NCI-H524 treated with DMSO at 0.1 percent for 48 hours (cell line): Measurements from ENCODE around the gene MAP2.

Source experiments
- DNase-seq: peaks from one replicate; lab custom pipeline; 2025; lab: John Stamatoyannopoulos, UW

The MAP2 gene

DNA sequence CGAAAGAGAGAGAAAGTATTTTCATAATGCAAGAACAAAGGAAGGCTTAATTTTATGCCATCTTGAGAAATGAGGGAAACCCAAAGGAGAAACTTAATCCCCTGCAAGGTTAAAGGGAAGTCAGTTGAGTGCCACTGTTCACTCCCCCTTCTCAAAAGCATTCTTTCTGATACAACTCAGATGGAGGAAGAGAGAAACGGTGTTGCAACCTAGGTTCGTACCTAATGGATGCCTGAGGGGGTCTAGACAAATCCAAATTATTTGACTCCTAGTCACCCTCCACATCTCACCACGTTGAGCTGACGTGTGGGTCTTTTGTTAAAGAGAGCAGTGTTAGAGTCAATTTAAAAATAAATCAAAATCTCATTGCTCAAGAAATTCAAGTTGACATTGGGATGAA, 295.2 kb downstream of the MAP2 start:
- DNase-seq: no peak

DNA sequence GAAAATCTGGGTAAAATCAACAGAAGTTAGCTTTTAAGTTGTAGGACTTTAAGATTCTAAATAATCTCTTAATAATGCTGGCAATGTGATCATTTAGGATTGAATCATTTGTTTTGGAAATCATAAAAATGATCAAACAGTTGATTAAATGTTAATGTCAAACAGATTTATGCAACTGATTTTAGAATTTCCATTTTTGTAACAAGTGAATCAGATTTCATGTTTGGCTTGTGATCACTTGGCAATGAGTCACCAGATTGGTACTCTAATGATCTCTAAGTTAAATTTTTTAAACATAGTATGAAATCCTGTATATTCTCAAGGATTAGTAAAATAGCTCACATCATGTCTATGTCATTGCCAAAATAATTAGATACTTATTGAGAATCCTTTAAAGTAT, 297.6 kb downstream of the MAP2 start:
- no peak for DNase-seq

DNA sequence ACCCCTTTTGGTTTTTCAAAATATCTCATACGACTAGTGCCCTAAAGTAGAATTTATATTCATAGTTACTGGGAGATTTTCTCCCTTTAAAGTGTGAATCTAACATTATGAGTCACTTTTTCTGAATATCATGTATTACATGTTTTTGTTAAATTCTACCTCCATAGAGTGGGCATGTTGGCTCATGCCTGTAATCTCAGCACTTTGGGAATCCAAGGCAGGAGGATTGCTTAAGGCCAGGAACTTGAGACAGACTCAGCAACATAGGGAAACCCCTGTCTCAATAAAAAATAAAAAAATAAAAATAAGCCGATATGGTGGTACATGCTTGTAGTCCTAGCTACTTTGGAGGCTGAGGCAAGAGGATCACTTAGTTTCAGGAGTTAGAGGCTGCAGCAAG, 302.5 kb downstream of the MAP2 start:
- no peak for DNase-seq

DNA sequence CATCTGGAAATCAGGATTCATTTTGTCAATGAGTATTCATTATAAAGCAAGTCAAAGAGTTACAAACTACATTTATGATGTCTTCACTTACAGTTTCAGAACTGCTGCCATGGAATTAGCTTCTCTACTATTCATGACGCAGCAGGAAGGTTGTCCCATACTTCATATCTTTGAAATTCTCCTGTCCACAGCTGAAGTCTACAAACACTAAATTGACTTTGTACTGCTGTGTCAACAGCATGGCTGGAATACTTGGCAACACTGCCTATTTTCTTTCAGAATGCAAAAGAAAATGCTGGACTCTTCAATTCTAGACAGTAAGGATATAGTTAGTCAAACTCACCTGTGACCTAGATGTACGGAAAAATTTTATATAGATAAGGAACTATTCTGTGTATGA, 303.2 kb downstream of the MAP2 start:
- no peak for DNase-seq

DNA sequence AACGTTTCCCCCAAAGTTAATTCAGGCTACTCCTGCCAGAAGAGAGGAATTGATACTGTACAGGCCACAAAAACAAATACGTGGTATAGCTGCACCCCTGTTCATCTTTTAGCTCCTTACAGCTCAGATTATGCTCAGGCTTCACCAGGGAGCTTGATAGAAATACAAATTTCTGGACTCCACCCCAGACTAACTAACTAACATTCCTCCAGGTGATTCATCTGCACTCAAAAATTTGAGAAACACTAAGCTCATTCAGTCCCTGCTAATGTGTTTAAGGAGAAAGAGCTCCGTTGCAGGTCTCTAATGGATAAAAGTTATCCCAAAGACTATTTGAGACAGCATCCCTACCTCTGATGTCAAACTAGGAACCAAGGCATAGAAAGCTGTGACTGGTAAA, 311.0 kb downstream of the MAP2 start:
- no peak for DNase-seq

DNA sequence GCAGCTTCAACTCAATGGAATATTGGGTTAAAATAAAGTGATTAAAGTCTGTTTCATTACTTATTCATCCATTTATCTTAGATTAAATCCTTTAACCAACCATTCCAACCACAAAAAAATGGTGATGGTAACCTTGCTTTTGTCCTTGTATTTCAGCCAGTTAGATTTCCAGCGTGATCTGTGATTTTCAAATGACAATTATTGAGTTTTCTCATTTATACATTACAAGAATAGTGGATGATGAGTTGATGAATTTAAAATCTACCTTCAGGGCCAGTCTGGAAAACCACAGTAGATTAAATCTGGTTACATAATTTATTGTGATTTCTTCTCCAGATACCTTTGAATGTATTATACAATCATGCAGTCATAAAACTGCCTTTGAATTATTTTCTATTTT, 318.1 kb downstream of the MAP2 start:
- DNase-seq: no peak

DNA sequence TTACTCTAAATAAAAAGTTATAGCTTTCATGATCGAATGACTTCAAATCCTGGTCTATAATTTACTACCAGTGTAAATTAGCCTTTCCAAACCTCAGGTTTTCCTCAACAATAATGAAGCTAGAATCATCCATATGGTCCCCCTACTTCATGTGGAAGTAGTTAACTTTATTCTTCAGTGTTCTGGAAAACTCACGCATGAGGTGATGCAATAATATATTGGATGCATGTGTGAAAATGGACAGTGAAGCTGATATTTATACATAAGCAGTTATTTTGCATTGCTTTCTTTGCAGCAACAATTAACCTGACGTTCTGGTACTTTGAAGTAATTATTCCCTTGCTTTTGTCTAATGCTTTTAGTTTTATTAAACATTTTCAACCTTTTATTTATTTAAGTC, 329.2 kb downstream of the MAP2 start:
- no peak for DNase-seq

DNA sequence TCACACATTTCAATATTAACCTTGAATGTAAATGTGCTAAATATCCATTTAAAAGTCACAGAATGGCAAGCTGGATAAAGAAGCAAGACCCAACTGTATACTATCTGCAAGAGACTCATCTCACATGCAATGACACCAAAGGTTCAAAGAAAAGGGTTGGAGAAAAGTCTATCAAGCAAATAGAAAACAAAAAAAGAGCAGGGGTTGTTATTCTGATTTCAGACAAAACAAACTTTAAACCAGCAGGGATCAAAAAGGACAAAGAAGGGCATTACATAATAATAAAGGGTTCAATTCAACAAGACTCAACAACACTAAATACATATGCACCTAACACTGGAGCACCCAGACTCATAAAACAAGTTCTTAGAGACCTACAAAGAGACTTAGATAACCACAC, 333.3 kb downstream of the MAP2 start:
- DNase-seq: no peak

DNA sequence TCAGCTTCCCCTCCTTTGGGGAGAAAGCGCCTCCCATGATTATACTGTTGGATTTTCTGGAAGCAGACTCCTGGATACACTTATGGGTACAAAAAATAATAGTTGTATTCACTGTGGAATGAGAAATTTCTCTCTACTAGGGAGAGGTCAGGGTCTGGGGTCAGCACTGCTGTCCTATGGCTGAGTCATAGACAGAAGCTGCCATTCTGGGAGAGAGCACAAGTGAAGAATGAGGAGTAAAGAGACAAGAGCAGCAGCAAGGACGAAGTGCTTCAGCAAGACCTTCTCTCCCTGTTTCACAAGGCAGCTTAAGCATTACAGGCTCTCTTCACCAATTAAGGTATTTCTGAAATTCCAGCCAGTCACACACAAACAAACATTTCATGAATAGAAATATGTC, 337.7 kb downstream of the MAP2 start:
- DNase-seq: no peak

DNA sequence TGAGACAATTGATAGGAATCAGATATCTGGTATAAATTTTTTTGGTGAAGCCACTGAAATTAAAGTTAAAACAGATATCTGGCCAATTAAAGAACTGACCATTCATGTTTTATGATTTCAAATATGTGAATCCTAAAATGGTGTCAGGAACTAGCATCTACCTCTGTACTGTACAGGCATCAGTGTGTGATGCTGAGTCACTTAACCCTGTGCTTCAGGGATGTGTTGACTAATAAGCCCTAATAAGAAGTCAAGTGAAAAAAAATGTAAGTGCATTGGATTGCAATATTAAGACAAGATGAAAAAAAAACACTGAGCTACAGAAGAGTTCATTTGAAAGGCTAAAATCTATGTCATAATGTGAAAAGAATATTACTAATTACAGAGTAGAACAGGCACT, 338.7 kb downstream of the MAP2 start:
- no peak for DNase-seq

DNA sequence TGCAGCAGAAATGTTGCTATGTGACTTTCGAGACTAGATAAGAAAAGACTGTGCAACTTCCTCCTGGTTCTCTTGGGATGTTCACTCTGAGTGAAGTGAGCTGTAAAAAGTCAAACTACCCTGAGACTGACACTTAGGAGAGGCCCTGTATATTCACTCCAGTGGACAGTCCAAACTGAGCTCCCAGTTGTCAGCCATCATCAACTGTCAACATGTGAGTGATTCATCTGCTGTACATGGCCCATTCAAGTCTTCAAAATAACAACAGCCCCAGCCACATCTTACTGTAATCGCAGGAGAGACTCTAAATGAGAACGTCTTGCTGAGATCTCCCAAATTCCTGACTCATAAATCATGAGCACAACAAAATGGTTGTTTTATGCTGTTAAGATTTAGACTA, 339.3 kb downstream of the MAP2 start:
- no peak for DNase-seq

DNA sequence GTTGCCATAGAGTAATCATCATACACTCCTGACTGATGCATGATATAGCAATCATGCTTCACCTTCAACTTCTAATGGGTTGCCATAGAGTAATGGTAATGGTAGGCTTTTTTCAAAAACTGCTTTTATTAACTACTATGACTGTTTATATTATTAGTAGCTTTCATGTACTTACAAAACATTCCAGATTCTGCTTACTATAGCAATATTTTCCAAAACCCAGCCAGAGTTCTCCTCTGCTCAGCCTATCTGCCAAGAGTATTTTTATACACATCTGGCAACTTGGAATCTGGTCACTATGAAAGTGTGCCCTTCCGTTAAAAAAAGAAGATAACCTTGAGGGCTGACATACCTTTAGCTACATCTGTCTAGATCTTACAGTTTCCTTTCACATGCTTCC, 342.8 kb downstream of the MAP2 start:
- no peak for DNase-seq

DNA sequence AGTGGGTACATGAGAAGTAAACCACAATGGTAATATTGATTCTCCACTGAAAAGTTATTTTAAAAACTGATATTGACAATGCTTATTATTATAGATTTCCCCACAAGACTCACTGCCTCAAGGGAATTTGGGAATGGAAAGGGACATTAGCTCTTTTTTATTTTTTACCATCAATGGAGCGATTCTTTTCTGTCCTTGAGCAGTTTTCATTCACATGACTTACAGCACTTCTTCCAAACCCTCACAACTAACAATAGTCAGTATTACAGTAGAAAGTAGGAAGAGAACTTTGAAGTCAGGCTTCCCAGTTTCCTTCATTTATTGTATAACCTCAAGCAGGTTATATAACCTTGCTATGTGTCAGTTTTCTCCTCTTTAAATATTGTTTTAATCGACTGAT, 343.5 kb downstream of the MAP2 start:
- DNase-seq: no peak

DNA sequence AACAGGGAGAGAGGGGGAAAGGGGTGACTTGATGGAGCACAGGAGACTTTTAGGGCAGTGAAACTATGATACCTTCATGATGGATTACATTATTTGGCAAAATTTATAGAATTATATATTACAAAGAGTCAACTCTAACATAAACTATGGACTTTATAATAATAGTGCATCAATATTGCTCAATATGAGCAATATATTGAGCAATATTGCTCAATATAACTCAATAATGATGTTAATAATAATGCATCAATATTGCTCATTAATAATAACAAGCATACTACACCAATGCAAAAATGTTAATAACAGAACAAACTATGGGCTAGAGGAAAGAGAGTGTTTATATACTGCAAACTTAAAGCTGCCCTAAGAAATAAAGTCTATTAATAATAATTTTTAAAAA, 344.7 kb downstream of the MAP2 start:
- no peak for DNase-seq

DNA sequence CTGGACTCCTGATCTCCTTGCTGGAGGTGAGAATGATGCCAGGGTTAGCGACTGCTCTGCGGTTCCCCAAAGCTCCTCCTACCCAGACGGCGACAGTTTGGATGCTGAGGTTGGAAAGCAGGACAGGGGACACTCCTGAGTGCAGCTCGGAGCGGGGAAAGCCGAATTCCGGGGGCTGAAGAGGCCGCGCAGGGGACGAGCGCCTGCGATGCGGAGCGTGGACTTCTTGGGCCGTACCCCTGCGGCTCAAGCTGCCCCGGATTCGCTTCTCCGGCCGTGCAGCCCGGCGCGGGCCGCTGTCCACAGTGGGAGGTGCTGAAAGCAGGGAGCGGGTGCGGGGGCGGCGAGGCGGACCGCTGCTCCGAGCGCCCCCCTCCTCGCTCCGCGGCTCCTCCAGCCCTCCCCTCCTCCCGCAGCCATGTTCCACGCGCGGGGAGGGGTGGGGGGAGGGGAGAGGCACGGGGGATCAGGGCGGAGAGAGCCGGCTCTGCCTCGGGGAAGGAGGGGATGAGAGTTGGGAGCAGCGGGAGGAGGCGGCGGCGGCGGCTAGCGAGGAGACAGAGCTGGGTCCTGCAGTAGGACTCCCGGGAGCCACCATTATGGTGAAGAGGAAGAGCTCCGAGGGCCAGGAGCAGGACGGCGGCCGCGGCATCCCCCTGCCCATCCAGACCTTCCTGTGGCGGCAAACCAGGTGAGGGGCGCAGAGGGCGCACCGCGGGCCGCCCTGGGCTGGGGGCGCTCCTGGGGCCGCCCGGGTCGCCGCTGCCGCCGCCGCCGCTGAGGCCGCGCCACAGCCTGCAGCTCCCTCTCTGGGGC, 347.8 kb downstream of the MAP2 start, which contains the start of gene UNC80:
TSS of gene UNC80 (plus strand) at position 359 of the 816 bp plus-strand sequence. CDS start at position 600, 241 bp downstream.
- peak; percentile 4 for DNase-seq

DNA sequence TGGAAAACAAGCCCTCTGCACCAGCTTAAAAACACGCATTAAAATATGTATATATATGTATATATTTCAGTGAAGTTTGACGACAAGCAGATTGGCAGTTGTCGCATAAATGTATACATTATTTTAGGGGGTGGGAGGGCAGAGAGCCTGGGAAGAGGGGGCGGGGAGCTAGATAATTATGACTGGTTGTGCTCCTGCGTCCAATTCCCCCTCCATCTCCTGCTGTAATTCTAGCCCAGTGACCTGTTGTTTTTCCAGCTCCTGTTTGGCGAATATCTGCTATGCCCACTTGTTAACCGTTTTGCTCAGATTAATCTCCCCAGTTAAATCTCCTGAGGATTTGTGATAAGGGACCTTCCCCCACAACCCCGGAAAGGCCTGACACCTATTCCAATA, 348.4 kb downstream of the MAP2 start:
- DNase-seq: peak; percentile 63

DNA sequence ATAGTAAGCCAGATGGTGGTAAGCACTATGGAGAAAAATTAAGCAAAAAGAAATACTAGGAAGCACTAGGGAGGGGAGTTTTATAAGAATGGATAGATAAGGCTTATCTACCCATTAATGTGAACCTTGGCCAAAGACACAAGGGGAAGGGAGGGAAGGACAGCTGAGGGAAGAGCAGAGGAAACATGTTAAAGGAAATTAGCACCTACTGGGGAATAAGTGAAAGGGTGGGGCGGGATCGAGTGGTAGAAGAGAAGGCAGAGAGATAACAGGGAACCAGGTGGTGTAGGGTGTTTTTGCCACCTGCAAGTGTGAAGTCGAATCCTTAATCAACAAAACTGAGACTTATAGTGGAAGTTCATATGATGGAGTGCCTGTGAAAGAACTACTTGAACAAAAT, 349.5 kb downstream of the MAP2 start:
- DNase-seq: no peak
